Stimulated activated CD4-positive, alpha-beta T cell treated with anti-CD3 and anti-CD28 coated beads, Interleukin-2, amount 100 ng/mL, for 4 hours (primary cell): ENCODE data around the gene STMP1.
"Not testable (repeated sequence)": the region's sequence is repeated elsewhere in the genome, so short reads cannot be mapped to it uniquely, and the experiment has no call there.

Experiments
- DNase-seq: peaks from one replicate; pipeline ENCODE4 v3.0.0-alpha.2; 2020; ENCODE audit warnings: low read depth

Gene STMP1

GRCh38 chr7:135662373-135663114 is at the start of gene STMP1:
Gene STMP1, plus strand, starts transcription at chr7:135662514.
- peak; percentile 95 for DNase-seq

GRCh38 chr7:135616136-135616535 is 46.2 kb upstream of the STMP1 start:
- no peak for DNase-seq

- no peak for DNase-seq
These were observed 44.5 kb upstream of the STMP1 start for GRCh38 chr7:135617781-135618180.

- DNase-seq, result no peak
These were observed 43.8 kb upstream of the STMP1 start for GRCh38 chr7:135618510-135618909.

GRCh38 chr7:135620447-135620846 is 41.9 kb upstream of the STMP1 start:
- DNase-seq, result no peak

- peak; percentile 0 for DNase-seq
These were observed 41.1 kb upstream of the STMP1 start for GRCh38 chr7:135620980-135621850.

- no peak for DNase-seq
These were observed 28.0 kb upstream of the STMP1 start for GRCh38 chr7:135634191-135634878.

- DNase-seq, result not testable (repeated sequence)
These were observed 22.6 kb upstream of the STMP1 start for GRCh38 chr7:135639690-135640089.

- DNase-seq, result no peak
These were observed 18.2 kb upstream of the STMP1 start for GRCh38 chr7:135644154-135644553.

- no peak for DNase-seq
These were observed 17.6 kb upstream of the STMP1 start for GRCh38 chr7:135644729-135645128.

GRCh38 chr7:135645296-135645904 is 16.9 kb upstream of the STMP1 start:
- DNase-seq, result peak; percentile 5

GRCh38 chr7:135647755-135648154 is 14.6 kb upstream of the STMP1 start:
- DNase-seq, result no peak

GRCh38 chr7:135648235-135648634 is 14.1 kb upstream of the STMP1 start:
- DNase-seq, result no peak

- no peak for DNase-seq
These were observed 11.3 kb upstream of the STMP1 start for GRCh38 chr7:135650831-135651573.

GRCh38 chr7:135653340-135654080 is 8.8 kb upstream of the STMP1 start:
- no peak for DNase-seq

GRCh38 chr7:135658564-135658963 is 3.8 kb upstream of the STMP1 start:
- DNase-seq, result no peak

- DNase-seq, result no peak
These were observed 3.0 kb upstream of the STMP1 start for GRCh38 chr7:135659159-135659846.

- DNase-seq, result peak; percentile 1
These were observed 797 bp upstream of the STMP1 start for GRCh38 chr7:135661311-135662122.

GRCh38 chr7:135662123-135662372 is 266 bp upstream of the STMP1 start:
- DNase-seq, result no peak
